ENCODE measurements around the gene SCARB2.

The SCARB2 gene

GRCh38 chr4:76174216-76174615 is 39.4 kb downstream of the SCARB2 start:
- Mint-ChIP-seq H3K9me3 (no peaks in the 10 kb centered on the region), H3K4me1 (no peaks in the 10 kb centered on the region), H3K27me3 (ENCODE audit: low read depth) (no peaks in the 10 kb centered on the region), H3K27ac (no peak overlapping the region), H3K36me3 (ENCODE audit: low read depth) (peaks cover 47% of the 10 kb centered on the region), H3K4me3 (no peak overlapping the region)
- TF ChIP-seq CTCF (IDR thresholded peaks at IDR 0.05; ENCODE audit: unreplicated experiment in 3 of 3), result no peak

DNA sequence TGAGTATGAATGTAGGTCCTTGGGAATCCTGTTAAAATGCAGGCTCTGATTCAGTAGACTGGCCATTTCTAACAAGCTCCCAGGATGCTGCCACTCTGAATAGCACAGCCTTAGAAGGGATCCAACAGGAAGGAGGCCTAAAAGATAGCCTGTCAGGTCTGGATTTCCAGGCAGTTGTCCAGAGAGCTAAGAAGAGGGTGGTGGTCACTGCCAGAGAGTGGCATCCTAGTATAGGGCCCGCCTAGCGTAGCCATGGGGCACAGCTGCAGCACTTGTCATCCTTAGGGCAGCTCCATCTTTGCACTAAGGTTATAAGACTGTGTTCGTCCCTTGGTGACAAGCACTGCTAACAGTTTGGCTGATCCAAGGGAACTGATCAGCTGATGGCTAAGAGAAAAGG is 44.9 kb downstream of the SCARB2 start:
- H3K27ac Mint-ChIP-seq, result no peak overlapping the region
- no peaks in the 10 kb centered on the region for H3K9me3 Mint-ChIP-seq
- H3K4me1 Mint-ChIP-seq, result no peaks in the 10 kb centered on the region
- H3K27me3 Mint-ChIP-seq (ENCODE audit: low read depth), result no peaks in the 10 kb centered on the region
- H3K36me3 Mint-ChIP-seq (ENCODE audit: low read depth), result peaks cover 60% of the 10 kb centered on the region
- TF ChIP-seq CTCF (IDR thresholded peaks at IDR 0.05; ENCODE audit: unreplicated experiment in 3 of 3), result no peak
- no peak overlapping the region for H3K4me3 Mint-ChIP-seq

- H3K27me3 Mint-ChIP-seq (ENCODE audit: low read depth), result no peaks in the 10 kb centered on the region
- no peak overlapping the region for H3K27ac Mint-ChIP-seq
- peaks cover 67% of the 10 kb centered on the region for H3K36me3 Mint-ChIP-seq (ENCODE audit: low read depth)
- H3K9me3 Mint-ChIP-seq, result no peaks in the 10 kb centered on the region
- no peak overlapping the region for H3K4me3 Mint-ChIP-seq
- TF ChIP-seq CTCF (IDR thresholded peaks at IDR 0.05; ENCODE audit: unreplicated experiment in 3 of 3), result no peak
- no peaks in the 10 kb centered on the region for H3K4me1 Mint-ChIP-seq
Observed at GRCh38 chr4:76166480-76166879, 47.1 kb downstream of the SCARB2 start.

DNA sequence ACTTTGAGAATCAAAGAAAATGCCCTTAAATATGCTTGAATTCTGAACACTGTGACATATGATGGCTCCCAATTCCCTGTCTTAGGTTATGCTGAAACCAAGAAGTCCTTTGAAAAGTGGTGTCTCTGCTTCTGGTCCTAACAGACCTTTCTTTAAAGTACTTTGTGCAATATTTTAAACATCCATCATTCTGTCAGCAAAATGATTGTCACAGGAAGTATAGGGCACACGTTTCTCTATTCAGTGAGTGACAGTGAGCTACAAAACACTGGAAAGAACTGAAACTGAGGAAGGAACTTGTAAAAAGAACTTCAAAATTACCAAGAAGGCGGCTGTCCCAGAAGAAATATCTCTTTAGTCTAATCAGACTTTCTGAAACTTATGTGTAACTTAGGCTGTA is 53.3 kb downstream of the SCARB2 start:
- H3K36me3 Mint-ChIP-seq (ENCODE audit: low read depth), result peaks cover 54% of the 10 kb centered on the region
- peaks cover 11% of the 10 kb centered on the region for H3K4me1 Mint-ChIP-seq
- H3K4me3 Mint-ChIP-seq, result no peak overlapping the region
- H3K9me3 Mint-ChIP-seq, result no peaks in the 10 kb centered on the region
- TF ChIP-seq CTCF (IDR thresholded peaks at IDR 0.05; ENCODE audit: unreplicated experiment in 3 of 3), result no peak
- H3K27ac Mint-ChIP-seq, result no peak overlapping the region
- no peaks in the 10 kb centered on the region for H3K27me3 Mint-ChIP-seq (ENCODE audit: low read depth)

GRCh38 chr4:76156635-76157034 is 57.0 kb downstream of the SCARB2 start:
- H3K27me3 Mint-ChIP-seq (ENCODE audit: low read depth), result no peaks in the 10 kb centered on the region
- peaks cover 34% of the 10 kb centered on the region for H3K36me3 Mint-ChIP-seq (ENCODE audit: low read depth)
- H3K4me3 Mint-ChIP-seq, result no peak overlapping the region
- H3K4me1 Mint-ChIP-seq, result peaks cover 17% of the 10 kb centered on the region
- peak overlapping the region in 2 of 3 experiments; percentile 15 to 20 for H3K27ac Mint-ChIP-seq
- no peak for TF ChIP-seq CTCF (IDR thresholded peaks at IDR 0.05; ENCODE audit: unreplicated experiment in 3 of 3)
- H3K9me3 Mint-ChIP-seq, result peaks cover 3% of the 10 kb centered on the region

GRCh38 chr4:76155979-76156378 is 57.6 kb downstream of the SCARB2 start:
- Mint-ChIP-seq H3K27me3 (ENCODE audit: low read depth) (no peaks in the 10 kb centered on the region), H3K4me1 (peaks cover 17% of the 10 kb centered on the region), H3K9me3 (peaks cover 3% of the 10 kb centered on the region), H3K27ac (no peak overlapping the region), H3K36me3 (ENCODE audit: low read depth) (peaks cover 27% of the 10 kb centered on the region), H3K4me3 (no peak overlapping the region)
- no peak for TF ChIP-seq CTCF (IDR thresholded peaks at IDR 0.05; ENCODE audit: unreplicated experiment in 3 of 3)

Data from nephron (organoid).